ENCODE measurements around the gene ITK. TPM values are rescaled to one million over a fixed set of nuclear protein-coding genes. Genes with fewer than 3 reads are reported as not detected.
A peak's percentile ranks its signal among the peaks of the same experiment; 100 is the strongest.

The ITK gene
- total and polyA plus RNA-seq, 12 donors = 0.09 to 4.7 (median 0.68) TPM; not detected in 1

GRCh38 chr5:157275403-157275802 lies 94.8 kb downstream of the ITK start:
- ATAC-seq = no peak
- Histone ChIP-seq H3K27me3 (no peaks in the 10 kb centered on the region), H3K4me3 (no peak overlapping the region), H3K27ac (no peak overlapping the region), H3K36me3 (no peaks in the 10 kb centered on the region), H3K9me3 (no peaks in the 10 kb centered on the region), H3K4me1 (peaks cover 0 to 51% (median 11%) of the 10 kb centered on the region in 9 donors)
- no peak for TF ChIP-seq CTCF (IDR thresholded peaks at IDR 0.05)
- WGBS, 2 donors = 93% methylated on average over 1 of the region's 1 CpG
- DNase-seq = no peak
- intact Hi-C loops (cut with DNase I) = no loop called here

- TF ChIP-seq CTCF (IDR thresholded peaks at IDR 0.05) = no peak
- Histone ChIP-seq H3K4me1 (peaks cover 0 to 39% (median 5%) of the 10 kb centered on the region in 9 donors), H3K27me3 (no peaks in the 10 kb centered on the region), H3K36me3 (no peaks in the 10 kb centered on the region), H3K4me3 (no peak overlapping the region), H3K9me3 (no peaks in the 10 kb centered on the region), H3K27ac (peak overlapping the region in 1 of 10 donors; percentile 14)
- DNase-seq = no peak
- intact Hi-C loops (cut with DNase I) = no loop called here
- 81 to 86% methylated on average over 2 of the region's 2 CpGs for WGBS, 2 donors
- ATAC-seq = no peak
These were observed 97.8 kb downstream of the ITK start for GRCh38 chr5:157278319-157279037.

- Histone ChIP-seq H3K27me3 (no peaks in the 10 kb centered on the region), H3K9me3 (no peaks in the 10 kb centered on the region), H3K36me3 (no peaks in the 10 kb centered on the region), H3K27ac (peak overlapping the region in 6 of 10 donors; percentile 9 to 39 (median 28)), H3K4me1 (peaks cover 0 to 45% (median 9%) of the 10 kb centered on the region in 9 donors), H3K4me3 (no peak overlapping the region)
- DNase-seq (no peak), ATAC-seq (no peak)
- intact Hi-C loops (cut with DNase I) = no loop called here
- no peak for TF ChIP-seq CTCF (IDR thresholded peaks at IDR 0.05)
- WGBS, 2 donors = 68 to 69% methylated on average over 7 of the region's 7 CpGs
These were observed 99.1 kb downstream of the ITK start for GRCh38 chr5:157279605-157280239.

- no peaks in the 10 kb centered on the region for H3K27me3 ChIP-seq
- DNase-seq = no peak
- TF ChIP-seq CTCF (IDR thresholded peaks at IDR 0.05) = no peak
- no peak overlapping the region for H3K4me3 ChIP-seq
- no peak overlapping the region for H3K27ac ChIP-seq
- peaks cover 0 to 57% (median 18%) of the 10 kb centered on the region in 9 donors for H3K4me1 ChIP-seq
- peaks cover 0 to 6% (median 0%) of the 10 kb centered on the region in 9 donors for H3K36me3 ChIP-seq
- intact Hi-C loops (cut with DNase I) = no loop called here
- ATAC-seq = no peak
- H3K9me3 ChIP-seq = no peaks in the 10 kb centered on the region
- 60 to 68% methylated on average over 3 of the region's 3 CpGs for WGBS, 2 donors
These were observed 100.3 kb downstream of the ITK start for GRCh38 chr5:157280927-157281326.
